Stimulated activated CD4-positive, alpha-beta T cell treated with anti-CD3 and anti-CD28 coated beads, Interleukin-2, amount 100 ng/mL, for 4 hours (primary cell): ENCODE data around the gene OR5I1.
"Not testable (repeated sequence)": the region's sequence is repeated elsewhere in the genome, so short reads cannot be mapped to it uniquely, and the experiment has no call there.

Experiments
- DNase-seq: peaks from one replicate; pipeline ENCODE4 v3.0.0-alpha.2; 2020; ENCODE audit warnings: low read depth

The OR5I1 gene

GRCh38 chr11:55936300-55936699 lies at the start of gene OR5I1:
Gene OR5I1 (minus strand): TSS chr11:55936400. CDS start chr11:55936400, 0 bp downstream.
- DNase-seq = no peak

GRCh38 chr11:55970935-55971334 lies 34.7 kb upstream of the OR5I1 start:
- no peak for DNase-seq

GRCh38 chr11:55969845-55970244 lies 33.6 kb upstream of the OR5I1 start, which contains the start of gene OR10AG1:
Gene OR10AG1 (minus strand): TSS chr11:55969945. CDS start chr11:55969907, 38 bp downstream.
- no peak for DNase-seq

GRCh38 chr11:55967914-55968313 lies 31.7 kb upstream of the OR5I1 start:
- no peak for DNase-seq

- no peak for DNase-seq
These were observed 30.2 kb upstream of the OR5I1 start for GRCh38 chr11:55966391-55966790.

- no peak for DNase-seq
These were observed 20.3 kb upstream of the OR5I1 start for GRCh38 chr11:55956521-55956920.

GRCh38 chr11:55949330-55949729 lies 13.1 kb upstream of the OR5I1 start:
- no peak for DNase-seq

GRCh38 chr11:55942785-55943392 lies 6.7 kb upstream of the OR5I1 start:
- no peak for DNase-seq

GRCh38 chr11:55920537-55920936 lies 15.7 kb downstream of the OR5I1 start:
- no peak for DNase-seq

- DNase-seq = no peak
These were observed 21.7 kb downstream of the OR5I1 start, which contains the start of gene OR5W2 for GRCh38 chr11:55914482-55914881. Gene OR5W2 (minus strand): TSS chr11:55914582. CDS start chr11:55914582, 0 bp downstream.

GRCh38 chr11:55902308-55902707 lies 33.9 kb downstream of the OR5I1 start:
- no peak for DNase-seq

- no peak for DNase-seq
These were observed 41.0 kb downstream of the OR5I1 start for GRCh38 chr11:55895216-55895615.

- not testable (repeated sequence) for DNase-seq
These were observed 50.7 kb downstream of the OR5I1 start for GRCh38 chr11:55885481-55885880.
